Osteoblast (primary cell): ENCODE measurements around the gene PBX1. TPM values are rescaled to one million over a fixed set of nuclear protein-coding genes. Genes with fewer than 3 reads are reported as not detected.

Experiments used
- DNase-seq: peaks from one replicate; pipeline ENCODE4 v3.0.0; 2011; ENCODE audit warnings: low spot score, mixed read lengths; ENCODE audit not compliant: insufficient read length; ENCODE audit errors: missing footprints
- H2AFZ ChIP-seq: 2 replicates; pipeline ENCODE4 v1.6.0; 2011; ENCODE audit warnings: mild to moderate bottlenecking, low read length
- H3K27ac ChIP-seq: 2 replicates; pipeline ENCODE4 v1.5.1; 2011; ENCODE audit warnings: mild to moderate bottlenecking, low read depth, low read length, moderate library complexity
- H3K27me3 ChIP-seq: 2 replicates; pipeline ENCODE4 v1.6.0; 2012; ENCODE audit warnings: mild to moderate bottlenecking, control low read depth, inconsistent platforms, low read length, moderate library complexity; ENCODE audit not compliant: insufficient read depth
- H3K36me3 ChIP-seq: 2 replicates; pipeline ENCODE4 v1.5.1; 2011; ENCODE audit warnings: mild to moderate bottlenecking, low read length, control low read depth, moderate library complexity; ENCODE audit not compliant: insufficient read depth
- H3K4me1 ChIP-seq: 2 replicates; pipeline ENCODE4 v1.5.1; 2011; ENCODE audit warnings: mild to moderate bottlenecking, low read length, control low read depth, moderate library complexity; ENCODE audit not compliant: insufficient read depth
- H3K4me2 ChIP-seq: 2 replicates; pipeline ENCODE4 v1.6.0; 2011; ENCODE audit warnings: mild to moderate bottlenecking, low read length; ENCODE audit not compliant: insufficient read depth
- H3K4me3 ChIP-seq: fragments of 200-600 bp; sonication (generic); 3 replicates; pipeline ENCODE4 v1.5.1; 2012; ENCODE audit warnings: mild to moderate bottlenecking, low read length, inconsistent platforms; ENCODE audit not compliant: insufficient read depth
- H3K79me2 ChIP-seq: 2 replicates; pipeline ENCODE4 v1.6.0; 2012; ENCODE audit warnings: mild to moderate bottlenecking, low read length, control low read depth, inconsistent platforms; ENCODE audit not compliant: insufficient read depth
- H3K9me3 ChIP-seq: 2 replicates; pipeline ENCODE4 v1.5.1; 2011; ENCODE audit warnings: low read depth, low read length, control low read depth
- H4K20me1 ChIP-seq: 2 replicates; pipeline ENCODE4 v1.6.0; 2012; ENCODE audit warnings: mild to moderate bottlenecking, low read length, control low read depth; ENCODE audit not compliant: insufficient read depth
- CTCF ChIP-seq: IDR thresholded peaks from 2 replicates; pipeline ENCODE4 v1.5.1; 2011; ENCODE audit warnings: mild to moderate bottlenecking, low read depth, low read length, moderate library complexity; ENCODE audit errors: extremely low read depth
- total RNA-seq: library from RNA; depleted of rRNA; stranded (reverse); fragments of >200 nt; gene quantifications from 2 replicates; pipeline ENCODE4 v1.2.3, GENCODE V29; 2012

PBX1 gene
- total RNA-seq, 1 donor, result 10.1 TPM

- Histone ChIP-seq H3K4me1 (peaks cover 10% of the 10 kb centered on the region), H3K4me2 (no peak overlapping the region), H3K4me3 (no peak overlapping the region), H3K79me2 (no peaks in the 10 kb centered on the region), H3K27ac (no peak overlapping the region), H3K36me3 (no peaks in the 10 kb centered on the region), H2AFZ (no peak overlapping the region), H3K9me3 (no peaks in the 10 kb centered on the region), H4K20me1 (no peaks in the 10 kb centered on the region), H3K27me3 (no peaks in the 10 kb centered on the region)
- TF ChIP-seq CTCF, result no peak
- no peak for DNase-seq
Measured at GRCh38 chr1:164635059-164635802, 76.2 kb downstream of the PBX1 start.

GRCh38 chr1:164635803-164636731 is 77.1 kb downstream of the PBX1 start:
- H3K27me3 ChIP-seq, result no peaks in the 10 kb centered on the region
- no peak for TF ChIP-seq CTCF
- H3K4me2 ChIP-seq, result no peak overlapping the region
- H3K4me3 ChIP-seq, result no peak overlapping the region
- peaks cover 10% of the 10 kb centered on the region for H3K4me1 ChIP-seq
- no peaks in the 10 kb centered on the region for H3K9me3 ChIP-seq
- H2AFZ ChIP-seq, result no peak overlapping the region
- H3K36me3 ChIP-seq, result no peaks in the 10 kb centered on the region
- DNase-seq, result no peak
- no peak overlapping the region for H3K27ac ChIP-seq
- H3K79me2 ChIP-seq, result no peaks in the 10 kb centered on the region
- no peaks in the 10 kb centered on the region for H4K20me1 ChIP-seq

GRCh38 chr1:164636757-164637156 is 77.8 kb downstream of the PBX1 start:
- Histone ChIP-seq H3K4me3 (no peak overlapping the region), H3K27me3 (no peaks in the 10 kb centered on the region), H3K4me1 (peaks cover 10% of the 10 kb centered on the region), H3K79me2 (no peaks in the 10 kb centered on the region), H3K27ac (no peak overlapping the region), H3K36me3 (no peaks in the 10 kb centered on the region), H4K20me1 (no peaks in the 10 kb centered on the region), H2AFZ (no peak overlapping the region), H3K9me3 (no peaks in the 10 kb centered on the region), H3K4me2 (no peak overlapping the region)
- no peak for TF ChIP-seq CTCF
- DNase-seq, result no peak
